HG03342 (cell line): ENCODE measurements around the gene TCF7L2.

ENCODE experiments used
- ATAC-seq: cut with Tn5 transposase; IDR thresholded peaks from one replicate; pipeline ENCODE4 v1.9.1; 2021; ENCODE audit warnings: mild to moderate bottlenecking, moderate library complexity; ENCODE audit not compliant: unreplicated experiment

The TCF7L2 gene

DNA sequence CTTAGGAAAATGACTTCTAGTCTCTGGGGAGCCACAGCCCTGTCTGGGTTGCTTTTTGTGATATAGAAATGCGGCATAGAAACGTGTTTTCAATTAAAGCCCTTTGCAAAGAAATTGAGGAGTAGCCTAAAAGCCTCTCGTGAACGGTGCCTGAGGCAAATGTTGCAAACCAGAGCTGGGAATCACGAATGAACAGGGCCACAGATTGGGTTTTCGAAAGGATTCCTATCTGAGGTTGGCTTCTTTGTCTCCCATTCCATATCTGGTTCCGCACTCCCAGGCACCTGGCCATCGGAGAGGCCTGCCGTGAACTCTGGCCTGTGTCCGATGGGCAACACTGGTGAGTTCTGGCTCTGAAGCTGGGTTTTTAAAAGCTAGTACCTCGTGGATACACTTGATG lies 221.6 kb downstream of the TCF7L2 start:
- ATAC-seq: no peak

DNA sequence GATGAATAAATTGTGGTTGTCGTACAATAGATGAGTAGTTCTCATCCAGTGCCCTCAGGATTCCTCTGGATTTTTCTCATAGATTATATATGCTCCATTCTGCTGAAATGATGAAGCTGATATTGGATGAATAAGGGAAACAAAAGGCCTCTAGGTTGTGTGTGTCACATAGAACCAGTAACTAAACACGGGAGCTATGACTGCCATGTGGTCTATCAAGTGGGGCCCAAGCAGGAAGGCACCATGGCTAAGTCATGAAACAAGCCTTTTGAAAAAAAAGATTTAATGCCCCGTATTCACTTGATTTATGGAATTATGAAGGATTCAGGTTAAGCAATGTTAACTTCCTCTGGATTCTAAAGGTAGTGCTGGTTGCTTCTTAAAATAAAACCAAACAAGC lies 225.1 kb downstream of the TCF7L2 start:
- no peak for ATAC-seq

DNA sequence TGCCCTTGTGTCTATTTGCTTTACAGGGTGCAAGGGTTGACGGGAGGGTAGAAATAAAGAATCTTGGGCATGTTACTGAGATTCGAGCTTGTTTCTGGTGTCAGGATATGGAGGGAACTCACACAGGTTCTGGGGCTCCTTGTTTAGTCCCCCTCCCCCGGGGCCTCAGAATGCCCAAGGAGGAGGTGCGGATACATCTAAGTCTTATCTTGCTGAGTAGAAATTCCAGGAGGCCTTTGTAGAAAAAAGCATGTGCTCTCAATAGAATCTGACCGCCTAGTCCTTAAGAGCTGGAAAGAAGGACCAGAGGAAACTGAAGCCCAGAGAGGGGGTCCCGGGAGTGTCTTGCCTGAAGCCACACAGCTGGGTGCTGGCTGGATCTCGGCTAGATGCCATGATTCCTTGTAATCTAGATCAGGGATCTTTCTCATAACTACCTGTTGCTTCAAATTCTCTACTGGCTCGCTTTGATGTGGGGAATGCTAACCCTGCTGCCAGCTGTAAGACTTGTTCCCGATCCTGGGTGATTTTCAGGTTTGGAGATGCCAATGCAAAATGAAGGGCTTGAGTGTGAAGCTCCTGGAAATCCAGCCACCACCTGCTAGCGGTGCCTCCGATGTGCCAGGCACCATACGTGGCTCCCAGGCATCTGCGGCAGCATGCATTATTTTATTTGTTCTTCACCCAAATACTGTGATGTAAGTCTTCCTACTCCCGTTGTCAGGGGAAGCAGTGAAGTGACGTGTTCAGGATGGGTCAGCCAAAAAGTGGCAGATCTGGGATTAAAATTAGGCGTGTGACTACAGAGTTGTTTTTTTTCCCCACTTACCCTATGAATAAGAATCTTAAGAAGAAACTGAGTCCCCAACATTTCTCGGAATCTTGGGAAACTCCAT lies 226.0 kb downstream of the TCF7L2 start:
- ATAC-seq: no peak

GRCh38 chr10:113176652-113177155 lies 226.7 kb downstream of the TCF7L2 start:
- ATAC-seq: no peak

DNA sequence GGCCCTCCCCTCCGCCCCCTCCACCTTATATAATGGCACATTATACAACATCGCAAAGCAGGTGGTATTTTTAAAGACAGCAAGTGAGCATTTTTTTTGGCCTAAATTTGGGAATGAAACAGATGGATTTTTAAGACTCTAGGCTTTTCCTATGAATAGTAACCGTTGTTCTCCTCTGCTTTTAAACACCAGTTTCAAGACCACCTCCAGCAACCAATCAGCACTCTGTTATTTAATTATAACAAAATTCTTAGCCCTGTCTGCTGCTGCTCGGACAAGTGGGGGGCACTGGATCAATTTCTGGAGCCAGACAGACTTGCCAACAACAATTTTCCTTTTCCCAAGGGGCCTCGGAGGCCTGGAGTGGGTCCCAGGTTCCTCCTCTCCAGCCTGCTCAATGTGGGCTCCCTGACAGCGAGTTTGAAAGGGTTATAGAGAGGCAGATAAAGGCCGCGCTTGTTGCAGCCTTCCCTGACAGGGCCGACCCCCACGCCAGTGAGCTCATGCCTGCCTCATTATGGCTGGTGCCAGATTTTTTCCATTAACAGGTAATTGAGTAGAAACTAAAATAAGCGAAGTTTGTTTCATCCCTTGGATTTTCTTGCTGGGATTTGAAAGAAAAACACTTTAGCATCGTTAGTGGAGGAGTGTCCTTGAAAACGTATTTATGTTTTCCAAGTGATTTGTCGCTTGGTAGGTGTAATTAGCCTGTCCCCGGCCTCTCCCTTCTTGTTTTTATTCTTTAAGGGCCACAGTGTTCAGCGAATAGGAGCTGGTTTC lies 227.3 kb downstream of the TCF7L2 start:
- no peak for ATAC-seq

GRCh38 chr10:113177936-113178335 lies 227.9 kb downstream of the TCF7L2 start:
- ATAC-seq: no peak

GRCh38 chr10:113178771-113179170 lies 228.7 kb downstream of the TCF7L2 start:
- no peak for ATAC-seq

DNA sequence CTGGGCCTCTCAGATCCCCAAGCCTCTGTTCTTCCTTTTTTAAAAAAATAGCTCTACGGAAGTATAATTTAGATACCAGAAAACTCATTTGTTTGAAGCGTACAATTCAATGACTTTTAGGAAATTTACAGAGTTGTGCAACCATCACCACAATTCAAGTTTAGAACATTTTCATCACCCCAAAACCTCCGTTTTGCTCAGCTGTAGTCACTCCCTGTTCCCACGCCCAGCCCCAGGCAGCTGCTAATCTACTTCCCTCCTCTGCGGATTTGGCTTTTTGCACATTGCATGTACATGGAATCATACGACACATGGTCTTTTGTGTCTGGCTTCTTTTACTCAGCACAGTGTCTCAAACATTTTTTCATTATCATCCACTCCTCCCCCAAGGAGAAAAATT lies 229.2 kb downstream of the TCF7L2 start:
- ATAC-seq: no peak

- ATAC-seq: no peak
These were observed 229.9 kb downstream of the TCF7L2 start for GRCh38 chr10:113179966-113180365.

GRCh38 chr10:113180401-113181154 lies 230.5 kb downstream of the TCF7L2 start:
- ATAC-seq: no peak

DNA sequence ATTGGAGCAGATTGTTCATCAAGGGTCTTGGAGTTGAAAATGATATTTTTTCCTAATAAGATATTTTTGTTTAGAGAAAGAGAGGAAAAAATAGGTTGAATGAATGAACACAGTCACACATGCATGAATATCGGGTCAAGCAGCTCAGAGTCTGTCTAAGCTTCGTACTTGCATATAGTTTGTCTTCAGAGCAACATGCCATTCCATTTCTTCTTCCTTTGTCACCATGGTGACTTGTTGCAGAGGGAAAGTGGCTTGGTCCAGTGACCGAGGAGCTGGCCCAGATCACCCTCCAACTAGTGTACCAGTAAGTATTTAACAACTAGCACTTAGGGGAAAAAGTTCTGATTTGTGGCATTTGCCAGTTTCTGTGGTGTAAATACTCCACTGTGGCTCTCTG lies 232.1 kb downstream of the TCF7L2 start:
- ATAC-seq: no peak

GRCh38 chr10:113183573-113183972 lies 233.5 kb downstream of the TCF7L2 start:
- ATAC-seq: no peak

- ATAC-seq: no peak
These were observed 237.2 kb downstream of the TCF7L2 start for GRCh38 chr10:113187063-113187777.

DNA sequence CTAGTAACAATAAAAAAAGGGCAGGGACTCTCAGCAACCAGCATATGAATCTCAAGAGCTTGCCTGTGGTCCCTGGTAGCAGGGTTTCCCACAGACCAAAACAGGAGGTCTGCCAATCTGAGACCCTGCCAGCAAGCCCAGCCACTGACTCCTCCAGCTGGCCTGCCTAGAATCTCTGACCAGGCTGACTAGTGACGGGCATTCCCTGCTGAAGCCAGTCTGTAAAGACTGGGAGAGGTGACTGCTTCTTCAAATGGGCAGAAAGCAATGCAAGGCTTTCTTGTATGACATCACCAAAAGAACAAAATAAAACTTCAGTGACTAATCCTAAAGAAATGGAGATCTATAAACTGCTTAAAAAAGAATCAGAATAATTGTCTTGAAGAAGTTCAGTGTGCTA lies 249.4 kb downstream of the TCF7L2 start:
- ATAC-seq: no peak

GRCh38 chr10:113202011-113202410 lies 252.0 kb downstream of the TCF7L2 start:
- ATAC-seq: no peak

DNA sequence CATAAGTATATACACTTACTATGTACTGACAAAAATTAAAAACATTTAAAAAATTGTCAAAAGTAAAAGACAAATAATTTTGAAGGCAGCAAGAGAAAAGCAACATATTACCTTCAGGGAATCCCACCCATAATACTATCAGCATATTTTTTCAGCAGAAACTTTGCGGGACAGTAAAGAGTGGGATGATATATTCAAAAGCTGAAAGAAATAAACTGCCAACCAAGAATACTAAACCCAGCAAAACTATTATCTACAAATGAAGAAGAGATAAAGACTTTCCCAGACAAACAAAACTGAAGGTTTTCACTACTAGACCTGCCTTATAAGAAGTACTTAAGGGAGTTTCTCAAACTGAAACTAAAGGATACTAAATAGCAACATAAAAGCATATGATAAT lies 257.9 kb downstream of the TCF7L2 start:
- no peak for ATAC-seq

DNA sequence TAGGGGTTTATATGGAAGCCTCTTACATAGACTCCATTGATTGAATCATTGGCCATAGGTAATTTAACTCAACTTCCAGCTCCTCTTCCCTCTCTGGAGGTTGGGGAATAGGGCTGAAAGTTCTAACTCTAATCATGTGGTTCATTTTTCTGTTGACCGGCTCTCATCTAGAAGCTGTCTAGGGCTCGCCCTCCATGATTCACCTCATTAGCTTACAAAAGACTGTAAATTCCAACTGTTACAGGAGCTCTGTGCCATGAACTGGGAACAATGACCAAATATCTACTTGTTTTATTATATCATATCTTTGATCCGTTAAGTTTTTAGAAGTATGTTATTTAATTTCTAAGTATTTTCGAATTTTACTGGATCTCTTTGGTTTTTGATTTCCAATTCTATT lies 263.0 kb downstream of the TCF7L2 start:
- no peak for ATAC-seq

GRCh38 chr10:113214331-113214730 lies 264.3 kb downstream of the TCF7L2 start:
- no peak for ATAC-seq

- no peak for ATAC-seq
These were observed 266.1 kb downstream of the TCF7L2 start for GRCh38 chr10:113216102-113216501.
